NT2/D1 (cell line): ENCODE data around the gene KCNQ5.
"Not testable (repeated sequence)": the region's sequence is repeated elsewhere in the genome, so short reads cannot be mapped to it uniquely, and the experiment has no call there.

Experiments used
- DNase-seq: peaks from one replicate; pipeline ENCODE4 v3.0.0-alpha.2; 2011; ENCODE audit warnings: low read depth, low spot score
- H3K27me3 ChIP-seq: 2 replicates; pipeline ENCODE4 v1.6.0; 2011; ENCODE audit warnings: mild to moderate bottlenecking; ENCODE audit not compliant: insufficient read length, insufficient read depth
- H3K36me3 ChIP-seq: 2 replicates; pipeline ENCODE4 v1.6.1; 2011; ENCODE audit warnings: mild to moderate bottlenecking, low read length, mixed read lengths; ENCODE audit not compliant: insufficient read depth, insufficient read length
- H3K4me1 ChIP-seq: 2 replicates; pipeline ENCODE4 v1.5.1; 2011; ENCODE audit not compliant: insufficient read depth, insufficient read length
- H3K4me3 ChIP-seq: 2 replicates; pipeline ENCODE4 v1.5.1; 2011; ENCODE audit warnings: low read depth; ENCODE audit not compliant: insufficient read length
- H3K9ac ChIP-seq: 2 replicates; pipeline ENCODE4 v1.6.0; 2011; ENCODE audit warnings: low read depth; ENCODE audit not compliant: insufficient read length
- H3K9me3 ChIP-seq: 2 replicates; pipeline ENCODE4 v1.5.1; 2011; ENCODE audit warnings: mild to moderate bottlenecking, low read length; ENCODE audit not compliant: insufficient read depth
- SUZ12 ChIP-seq: IDR thresholded peaks from 2 replicates; pipeline ENCODE4 v1.6.1; 2011; ENCODE audit not compliant: insufficient read length, insufficient read depth; ENCODE audit errors: extremely low read depth
- YY1 ChIP-seq: IDR thresholded peaks from 2 replicates; pipeline ENCODE4 v1.6.1; 2011; ENCODE audit not compliant: insufficient read length, insufficient read depth
- ZNF274 ChIP-seq: IDR thresholded peaks from 2 replicates; pipeline ENCODE4 v1.6.1; 2011; ENCODE audit warnings: mild to moderate bottlenecking, low read depth, low read length

Gene KCNQ5

DNA sequence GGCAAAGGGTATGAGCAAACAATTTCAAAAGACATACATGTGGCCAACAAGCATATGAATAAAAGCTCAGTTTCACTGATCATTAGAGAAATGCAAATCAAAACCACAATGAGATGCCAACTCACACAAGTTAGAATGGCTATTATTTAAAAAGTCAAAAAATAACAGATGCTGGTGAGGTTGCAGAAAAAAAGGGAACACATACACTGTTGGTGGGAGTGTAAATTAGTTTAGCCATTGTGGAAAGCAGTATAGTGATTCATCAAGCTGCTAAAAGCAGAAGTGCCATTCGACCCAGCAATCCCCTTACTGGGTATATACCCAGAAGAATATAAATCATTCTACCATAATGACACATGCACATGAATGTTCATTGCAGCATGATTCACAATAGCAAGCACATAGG, 610.1 kb downstream of the KCNQ5 start:
- Histone ChIP-seq H3K9me3 (no peaks in the 10 kb centered on the region), H3K36me3 (no peaks in the 10 kb centered on the region), H3K27me3 (no peaks in the 10 kb centered on the region), H3K4me1 (no peaks in the 10 kb centered on the region), H3K4me3 (no peak overlapping the region), H3K9ac (no peak overlapping the region)
- DNase-seq: no peak
- no peak for TF ChIP-seq YY1
- TF ChIP-seq SUZ12: no peak
- TF ChIP-seq ZNF274: no peak

DNA sequence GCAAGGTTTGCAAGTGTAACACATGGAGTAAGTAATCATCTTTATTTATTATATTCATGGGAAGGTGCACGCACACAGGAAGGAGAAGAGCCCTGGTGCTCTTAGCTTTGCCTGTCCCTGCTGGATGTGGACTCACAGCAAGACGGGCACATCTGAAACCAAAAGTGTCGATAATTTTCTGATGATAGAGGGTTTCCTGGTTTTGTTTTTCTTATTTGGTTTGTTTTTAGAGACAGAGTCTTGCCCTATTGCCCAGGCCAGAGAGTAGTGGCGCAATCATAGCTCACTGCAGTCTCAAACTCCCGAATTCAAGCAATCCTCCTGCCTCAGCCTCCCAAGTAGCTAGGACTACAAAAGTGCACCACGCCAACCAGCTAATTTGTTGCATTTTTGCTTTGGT, 611.2 kb downstream of the KCNQ5 start:
- Histone ChIP-seq H3K9ac (no peak overlapping the region), H3K4me3 (no peak overlapping the region), H3K9me3 (no peaks in the 10 kb centered on the region), H3K36me3 (no peaks in the 10 kb centered on the region), H3K4me1 (no peaks in the 10 kb centered on the region), H3K27me3 (no peaks in the 10 kb centered on the region)
- TF ChIP-seq YY1: no peak
- no peak for DNase-seq

DNA sequence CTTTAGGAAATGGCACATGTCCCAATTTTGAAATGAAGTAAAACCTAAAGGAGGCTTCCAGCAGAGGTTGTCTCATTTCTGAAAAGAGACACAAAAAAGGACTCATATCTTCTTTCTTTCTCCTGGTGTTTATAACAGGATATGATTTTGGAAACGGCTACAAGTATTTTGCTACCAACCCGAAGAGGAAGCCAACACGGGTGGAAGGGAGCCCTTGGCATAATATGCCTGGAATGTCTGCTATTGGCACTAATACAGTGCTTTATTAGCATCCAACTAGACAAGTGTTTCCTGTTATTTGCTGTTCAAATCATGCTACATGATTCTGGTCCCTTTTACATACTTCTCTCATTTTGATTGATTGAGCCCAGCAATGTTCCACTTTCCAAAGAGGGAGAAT, 612.1 kb downstream of the KCNQ5 start:
- not testable (repeated sequence) for DNase-seq, H3K36me3 ChIP-seq, H3K9ac ChIP-seq, H3K9me3 ChIP-seq, H3K4me1 ChIP-seq, H3K4me3 ChIP-seq, H3K27me3 ChIP-seq

DNA sequence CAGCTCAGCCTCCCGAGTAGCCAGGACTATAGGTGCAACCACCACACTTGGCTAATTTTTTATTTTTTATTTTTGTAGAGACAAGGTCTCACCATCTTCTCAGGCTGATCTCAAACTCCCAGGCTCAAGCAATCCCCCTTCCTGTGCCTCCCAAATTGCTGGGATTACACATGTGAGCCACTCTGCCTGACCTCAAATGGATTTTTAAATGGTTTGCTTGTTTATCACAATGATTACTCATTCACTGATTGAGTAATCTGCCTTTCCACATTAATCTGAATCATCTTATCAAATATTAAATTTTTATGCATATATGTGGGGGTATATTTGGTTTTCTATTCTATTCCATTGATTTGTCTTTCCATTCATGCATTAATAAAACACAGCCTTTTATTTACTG, 612.9 kb downstream of the KCNQ5 start:
- no peaks in the 10 kb centered on the region for H3K36me3 ChIP-seq
- TF ChIP-seq ZNF274 (no peak), YY1 (no peak), SUZ12 (no peak)
- H3K9me3 ChIP-seq: no peaks in the 10 kb centered on the region
- H3K9ac ChIP-seq: no peak overlapping the region
- DNase-seq: no peak
- H3K4me3 ChIP-seq: no peak overlapping the region
- H3K27me3 ChIP-seq: no peaks in the 10 kb centered on the region
- H3K4me1 ChIP-seq: no peaks in the 10 kb centered on the region

DNA sequence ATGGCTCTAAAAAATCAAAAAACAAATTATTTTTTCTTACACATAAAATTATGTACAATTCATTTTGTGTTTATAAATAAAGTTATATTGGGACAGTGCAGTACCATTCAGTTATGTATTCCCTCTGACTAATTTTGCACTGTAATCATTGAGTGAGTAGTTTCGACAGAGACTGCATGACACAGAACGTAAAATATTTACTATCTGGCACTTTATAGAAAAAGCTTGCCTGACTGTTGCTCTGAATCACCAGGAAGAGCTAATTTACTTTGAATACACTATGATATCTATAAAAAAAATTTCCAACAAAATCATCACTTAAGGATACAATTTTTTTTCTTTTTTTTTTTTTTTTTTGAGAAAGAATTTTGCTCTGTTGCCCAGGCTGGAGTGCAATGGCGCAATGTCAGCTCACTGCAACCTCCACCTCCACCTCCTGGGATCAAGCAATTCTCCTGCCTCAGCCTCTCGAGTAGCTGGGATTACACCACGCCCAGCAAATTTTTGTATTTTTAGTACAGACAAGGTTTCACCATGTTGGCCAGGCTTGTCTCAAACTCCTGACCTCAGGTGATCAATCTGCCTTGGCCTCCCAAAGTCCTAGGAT, 614.4 kb downstream of the KCNQ5 start:
- no peak for TF ChIP-seq YY1
- no peak for TF ChIP-seq SUZ12
- no peak for TF ChIP-seq ZNF274
- H3K36me3 ChIP-seq: no peaks in the 10 kb centered on the region
- H3K4me3 ChIP-seq: no peak overlapping the region
- DNase-seq: no peak
- H3K27me3 ChIP-seq: no peaks in the 10 kb centered on the region
- H3K9ac ChIP-seq: no peak overlapping the region
- H3K4me1 ChIP-seq: no peaks in the 10 kb centered on the region
- no peaks in the 10 kb centered on the region for H3K9me3 ChIP-seq

DNA sequence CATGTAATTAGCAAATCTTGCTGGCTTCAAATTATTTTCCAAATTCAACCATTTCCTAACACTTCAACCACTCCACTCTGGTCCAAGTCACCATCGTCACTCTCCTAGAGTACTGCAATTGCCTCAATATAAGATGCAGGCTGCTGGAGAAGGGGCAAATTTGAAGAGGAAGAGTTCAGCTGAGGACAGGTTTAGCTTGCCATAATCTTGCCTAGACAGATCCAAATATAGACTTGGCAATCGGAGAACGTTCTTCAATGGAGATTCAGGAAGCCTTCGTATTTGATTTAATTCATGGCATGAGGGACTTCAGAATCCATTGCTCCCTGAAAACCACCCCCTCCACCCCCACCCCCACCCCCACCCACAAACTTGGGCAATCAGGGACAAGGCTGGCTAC, 618.9 kb downstream of the KCNQ5 start:
- Histone ChIP-seq H3K4me3 (no peak overlapping the region), H3K27me3 (no peaks in the 10 kb centered on the region), H3K36me3 (no peaks in the 10 kb centered on the region), H3K9ac (no peak overlapping the region), H3K4me1 (no peaks in the 10 kb centered on the region), H3K9me3 (no peaks in the 10 kb centered on the region)
- TF ChIP-seq ZNF274: no peak
- TF ChIP-seq SUZ12: no peak
- no peak for TF ChIP-seq YY1
- DNase-seq: no peak

DNA sequence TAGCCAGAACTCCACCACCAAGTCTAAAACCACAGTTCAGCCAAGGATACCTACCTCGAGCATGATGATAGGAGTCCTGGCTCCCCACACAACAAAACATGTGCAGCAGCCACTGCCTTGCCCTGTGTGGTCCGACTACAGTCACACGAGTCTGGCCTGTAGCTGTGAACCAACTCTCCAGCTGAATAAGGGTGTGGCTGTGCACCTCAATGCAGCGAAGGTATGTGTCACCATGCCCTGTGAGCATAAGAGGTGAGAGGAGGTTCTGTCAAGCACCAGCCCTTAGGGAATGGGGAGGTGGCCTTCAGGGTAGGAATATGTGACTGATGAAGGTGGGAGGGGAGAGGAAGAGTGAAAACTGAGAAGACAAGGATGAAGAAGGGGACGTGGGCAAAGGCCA, 620.1 kb downstream of the KCNQ5 start:
- Histone ChIP-seq H3K9me3 (no peaks in the 10 kb centered on the region), H3K27me3 (no peaks in the 10 kb centered on the region), H3K4me3 (no peak overlapping the region), H3K4me1 (no peaks in the 10 kb centered on the region), H3K36me3 (no peaks in the 10 kb centered on the region), H3K9ac (no peak overlapping the region)
- no peak for DNase-seq
- no peak for TF ChIP-seq YY1
- TF ChIP-seq SUZ12: no peak
- TF ChIP-seq ZNF274: no peak
